ENCODE data around the gene RIMBP2. TPM values are rescaled to one million over a fixed set of nuclear protein-coding genes. Genes with fewer than 3 reads are reported as not detected.

Gene RIMBP2
- total RNA-seq, 4 donors from 2014 or later = not detected

DNA sequence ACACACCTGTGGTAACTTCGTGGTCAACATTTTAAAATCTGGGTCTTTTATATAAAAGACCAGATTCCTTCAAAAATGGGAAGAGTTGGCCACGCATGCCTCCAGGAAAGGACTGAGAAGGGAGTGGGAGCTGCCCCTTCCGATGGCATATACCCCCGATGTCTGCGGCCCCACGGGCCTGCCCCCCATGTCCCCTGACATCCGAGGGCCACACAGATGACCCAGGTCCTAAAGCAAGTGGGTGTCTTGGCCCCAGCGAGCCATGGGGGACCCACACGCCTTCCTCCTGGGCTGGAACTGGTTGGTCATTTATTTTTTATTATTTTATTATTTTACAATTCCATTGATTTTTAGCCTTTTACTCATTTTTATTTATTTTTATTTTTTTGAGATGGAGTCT lies 235.9 kb downstream of the RIMBP2 start:
- TF ChIP-seq, protein P1, sequence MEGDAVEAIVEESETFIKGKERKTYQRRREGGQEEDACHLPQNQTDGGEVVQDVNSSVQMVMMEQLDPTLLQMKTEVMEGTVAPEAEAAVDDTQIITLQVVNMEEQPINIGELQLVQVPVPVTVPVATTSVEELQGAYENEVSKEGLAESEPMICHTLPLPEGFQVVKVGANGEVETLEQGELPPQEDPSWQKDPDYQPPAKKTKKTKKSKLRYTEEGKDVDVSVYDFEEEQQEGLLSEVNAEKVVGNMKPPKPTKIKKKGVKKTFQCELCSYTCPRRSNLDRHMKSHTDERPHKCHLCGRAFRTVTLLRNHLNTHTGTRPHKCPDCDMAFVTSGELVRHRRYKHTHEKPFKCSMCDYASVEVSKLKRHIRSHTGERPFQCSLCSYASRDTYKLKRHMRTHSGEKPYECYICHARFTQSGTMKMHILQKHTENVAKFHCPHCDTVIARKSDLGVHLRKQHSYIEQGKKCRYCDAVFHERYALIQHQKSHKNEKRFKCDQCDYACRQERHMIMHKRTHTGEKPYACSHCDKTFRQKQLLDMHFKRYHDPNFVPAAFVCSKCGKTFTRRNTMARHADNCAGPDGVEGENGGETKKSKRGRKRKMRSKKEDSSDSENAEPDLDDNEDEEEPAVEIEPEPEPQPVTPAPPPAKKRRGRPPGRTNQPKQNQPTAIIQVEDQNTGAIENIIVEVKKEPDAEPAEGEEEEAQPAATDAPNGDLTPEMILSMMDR (IDR thresholded peaks at IDR 0.05; ENCODE audit: low read depth) = no peak

DNA sequence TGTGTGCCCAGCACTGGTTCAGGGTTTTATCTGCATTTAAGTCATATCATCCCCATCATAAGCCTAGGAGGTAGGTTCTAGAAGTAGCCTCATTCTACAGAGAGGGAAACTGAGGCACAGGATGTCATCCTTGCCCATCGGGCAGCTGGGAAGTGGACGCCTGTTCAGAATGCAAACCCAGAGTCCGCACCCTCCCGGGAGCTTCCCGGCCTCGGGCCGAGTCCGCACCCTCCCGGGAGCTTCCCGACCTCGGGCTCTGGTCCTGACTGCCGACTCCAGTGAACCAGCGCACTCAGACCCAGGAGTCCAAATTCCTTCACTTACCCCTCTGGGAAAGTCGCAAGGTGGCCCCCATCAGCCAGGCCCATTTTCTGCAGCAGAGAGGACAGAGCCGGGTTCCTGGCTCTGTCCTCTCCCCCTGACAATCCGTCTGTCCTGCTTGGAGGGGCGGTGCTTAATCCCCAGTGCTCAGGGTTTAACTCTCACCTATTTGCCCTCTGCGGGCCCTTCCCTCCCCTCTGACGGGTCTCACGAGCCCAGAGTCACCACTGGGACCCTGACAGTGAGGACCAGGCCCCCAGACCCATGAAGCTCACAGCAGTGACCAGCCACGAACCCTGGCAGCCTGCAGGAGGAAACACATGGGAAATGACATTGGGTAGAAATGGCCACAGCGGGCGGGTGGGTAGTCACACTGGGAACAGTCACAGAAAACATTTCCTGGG lies 236.5 kb downstream of the RIMBP2 start:
- TF ChIP-seq, protein P1 (IDR thresholded peaks at IDR 0.05; ENCODE audit: low read depth) = no peak

GRCh38 chr12:130478786-130479185 lies 237.3 kb downstream of the RIMBP2 start:
- TF ChIP-seq, protein P1 (IDR thresholded peaks at IDR 0.05; ENCODE audit: low read depth) = no peak

DNA sequence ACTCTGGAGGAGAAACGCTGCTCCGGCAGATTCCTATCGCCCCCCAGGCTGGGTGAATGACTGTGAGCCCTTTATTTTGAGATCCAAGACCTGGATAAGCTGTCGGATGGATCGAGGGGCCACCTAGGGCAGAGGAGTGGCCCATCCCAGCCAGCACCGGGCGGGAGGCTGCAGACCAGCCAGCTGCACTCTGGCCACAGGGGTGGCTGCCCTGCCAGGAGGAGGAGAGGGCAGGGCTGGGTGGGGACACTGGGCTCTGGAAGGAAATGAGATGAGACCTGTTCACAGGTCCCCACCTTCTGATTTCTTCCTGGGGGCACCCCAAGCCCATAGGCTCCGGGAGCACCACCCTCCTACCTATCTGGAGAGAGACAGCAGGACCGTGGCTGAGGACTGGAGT lies 238.4 kb downstream of the RIMBP2 start:
- TF ChIP-seq, protein P1 (IDR thresholded peaks at IDR 0.05; ENCODE audit: low read depth) = no peak

DNA sequence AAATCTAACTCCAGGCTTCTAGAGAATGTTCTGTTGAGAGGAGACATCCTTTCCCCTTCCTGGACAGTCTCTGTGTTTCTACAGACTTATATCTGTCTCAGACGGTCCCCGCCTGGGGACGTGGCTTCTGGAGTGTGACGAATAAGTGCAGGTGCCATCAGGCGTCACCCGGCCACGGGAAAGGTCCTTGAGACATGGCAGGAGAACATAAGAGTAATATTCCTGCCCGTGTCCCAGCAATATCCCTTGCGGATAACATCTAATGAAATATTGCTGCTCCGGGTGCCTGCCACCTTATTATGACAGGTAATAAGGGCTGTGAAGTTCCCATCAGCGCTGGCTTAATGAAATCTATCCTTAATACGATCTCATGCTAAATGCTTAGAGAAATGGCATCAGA lies 238.8 kb downstream of the RIMBP2 start:
- TF ChIP-seq, protein P1 (IDR thresholded peaks at IDR 0.05; ENCODE audit: low read depth) = no peak

GRCh38 chr12:130476451-130477135 lies 239.5 kb downstream of the RIMBP2 start:
- TF ChIP-seq, protein P1 (IDR thresholded peaks at IDR 0.05; ENCODE audit: low read depth) = no peak

DNA sequence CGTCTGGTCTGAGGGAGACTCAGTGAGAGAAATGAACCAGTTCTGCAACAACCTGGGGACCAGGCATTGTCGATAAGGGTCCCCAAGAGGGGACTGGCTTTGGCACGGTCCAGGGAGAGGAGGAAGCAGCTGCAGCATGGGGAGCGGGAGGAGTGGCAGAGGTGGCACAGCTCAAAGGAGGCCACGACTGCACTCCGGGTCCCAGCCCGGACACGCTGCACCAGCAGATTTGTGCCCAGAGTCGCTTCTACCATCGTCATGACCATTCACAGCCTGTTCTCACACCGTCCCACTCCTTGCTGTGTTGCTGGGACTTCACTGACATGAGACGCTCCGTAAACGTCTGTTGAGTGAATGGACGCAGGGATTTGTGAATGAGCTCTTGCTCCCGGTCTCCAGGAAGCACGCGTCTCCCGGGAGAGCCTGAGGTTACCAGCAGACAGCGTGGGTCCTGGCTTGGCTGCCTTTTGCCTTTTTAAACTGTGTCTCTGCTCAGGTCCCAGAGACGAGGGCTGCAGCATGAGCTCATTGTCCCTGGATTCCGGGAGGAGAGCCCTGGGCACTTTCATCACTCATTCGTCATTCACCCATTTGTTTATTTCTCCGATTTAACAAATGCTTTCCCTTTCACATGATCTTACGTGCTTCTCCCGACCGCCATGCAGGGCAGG lies 241.4 kb downstream of the RIMBP2 start:
- TF ChIP-seq, protein P1 (IDR thresholded peaks at IDR 0.05; ENCODE audit: low read depth) = no peak
